ENCODE results near the gene BSG.

BSG gene

DNA sequence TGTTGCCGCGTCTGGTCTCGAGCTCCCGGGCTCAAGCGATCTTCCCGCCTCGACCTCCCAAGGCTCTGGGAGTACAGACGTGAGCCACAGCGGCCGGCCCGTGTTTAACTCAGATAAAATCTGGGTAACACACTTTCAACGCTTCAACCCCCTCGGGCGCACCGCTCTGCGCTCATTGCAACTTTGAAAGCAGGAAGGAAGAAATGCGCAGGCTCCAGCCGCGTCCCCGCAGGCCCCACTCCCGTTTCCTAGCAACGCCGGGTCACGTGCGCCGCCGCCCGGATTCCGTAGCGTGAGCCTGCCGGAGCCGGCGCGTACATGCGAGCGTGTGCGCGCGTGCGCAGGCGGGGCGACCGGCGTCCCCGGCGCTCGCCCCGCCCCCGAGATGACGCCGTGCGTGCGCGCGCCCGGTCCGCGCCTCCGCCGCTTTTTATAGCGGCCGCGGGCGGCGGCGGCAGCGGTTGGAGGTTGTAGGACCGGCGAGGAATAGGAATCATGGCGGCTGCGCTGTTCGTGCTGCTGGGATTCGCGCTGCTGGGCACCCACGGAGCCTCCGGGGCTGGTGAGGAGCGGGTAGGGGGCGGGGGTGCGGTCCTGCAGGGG is at the start of gene BSG:
Gene BSG (plus strand): TSS at position 457 of the 603 bp plus-strand sequence. CDS start 39 bp downstream, at position 496.
- peak; percentile 98 for DNase-seq (ENCODE audit: low read depth)

DNA sequence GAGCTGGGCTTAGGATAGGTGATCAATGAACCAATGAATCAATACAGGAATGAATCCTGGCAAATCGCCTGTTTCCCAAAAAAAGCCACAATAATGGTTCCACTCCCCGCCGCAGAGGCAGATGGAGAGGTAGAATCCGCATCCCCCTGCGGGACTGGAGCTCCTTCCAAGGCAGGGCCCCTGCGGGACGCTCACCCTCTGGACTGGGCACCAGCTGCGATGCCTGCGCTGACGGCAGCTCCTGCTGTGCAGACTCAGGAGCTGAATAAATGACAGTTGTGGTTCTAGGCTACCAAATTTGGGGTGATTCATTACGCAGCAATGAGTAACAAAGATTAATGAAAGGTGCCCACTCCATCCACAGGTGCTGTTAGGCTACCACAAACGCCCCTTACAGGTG is 49.7 kb upstream of the BSG start:
- no peak for DNase-seq (ENCODE audit: low read depth)

DNA sequence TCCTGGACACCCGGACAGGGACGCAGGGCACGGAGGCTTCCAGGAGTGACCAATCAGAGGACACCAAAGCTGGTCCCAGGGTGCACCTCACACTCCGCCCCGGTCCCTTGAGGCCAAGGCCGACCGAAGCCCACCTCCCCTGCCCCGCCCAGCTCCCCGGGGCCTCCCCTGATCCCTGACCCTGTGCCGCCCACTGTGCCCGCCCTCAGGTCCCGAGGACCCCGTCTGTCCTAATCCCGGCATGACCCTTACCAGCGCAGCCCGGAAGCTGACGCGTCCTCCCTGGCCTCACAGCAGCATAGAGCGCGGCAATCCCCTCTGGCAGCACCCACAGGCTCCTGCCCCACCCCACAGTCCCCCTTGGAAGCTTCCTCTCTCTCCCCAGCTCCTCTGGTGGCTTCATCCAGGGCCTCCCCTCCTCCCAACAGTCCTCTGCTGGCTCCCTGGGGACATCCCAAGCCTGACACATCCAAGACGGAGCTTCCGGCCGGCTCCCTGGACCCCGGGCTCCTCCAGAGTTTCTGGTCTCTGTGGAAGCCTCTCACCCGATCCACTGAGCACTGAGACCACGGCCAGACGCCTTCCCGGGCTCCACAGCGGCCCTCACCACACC is 48.2 kb upstream of the BSG start:
- DNase-seq (ENCODE audit: low read depth), result no peak

DNA sequence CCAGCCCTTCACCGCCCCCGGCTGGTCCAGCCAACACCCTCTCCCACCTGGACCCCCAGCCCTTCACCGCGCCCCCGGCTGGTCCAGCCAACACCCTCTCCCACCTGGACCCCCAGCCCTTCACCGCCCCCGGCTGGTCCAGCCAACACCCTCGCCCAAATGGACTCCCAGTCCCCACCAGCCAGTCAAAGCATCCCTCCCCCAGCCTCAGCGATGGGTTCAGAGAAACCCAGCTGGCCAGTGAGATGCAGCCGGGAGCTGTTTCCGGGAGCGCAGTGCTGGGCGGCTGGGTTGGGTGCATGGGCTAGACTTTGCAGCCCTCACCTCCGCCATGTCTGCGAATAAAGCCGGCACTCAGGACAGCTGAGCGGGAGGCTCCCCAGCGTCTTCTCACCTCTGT is 47.4 kb upstream of the BSG start:
- DNase-seq (ENCODE audit: low read depth), result no peak

DNA sequence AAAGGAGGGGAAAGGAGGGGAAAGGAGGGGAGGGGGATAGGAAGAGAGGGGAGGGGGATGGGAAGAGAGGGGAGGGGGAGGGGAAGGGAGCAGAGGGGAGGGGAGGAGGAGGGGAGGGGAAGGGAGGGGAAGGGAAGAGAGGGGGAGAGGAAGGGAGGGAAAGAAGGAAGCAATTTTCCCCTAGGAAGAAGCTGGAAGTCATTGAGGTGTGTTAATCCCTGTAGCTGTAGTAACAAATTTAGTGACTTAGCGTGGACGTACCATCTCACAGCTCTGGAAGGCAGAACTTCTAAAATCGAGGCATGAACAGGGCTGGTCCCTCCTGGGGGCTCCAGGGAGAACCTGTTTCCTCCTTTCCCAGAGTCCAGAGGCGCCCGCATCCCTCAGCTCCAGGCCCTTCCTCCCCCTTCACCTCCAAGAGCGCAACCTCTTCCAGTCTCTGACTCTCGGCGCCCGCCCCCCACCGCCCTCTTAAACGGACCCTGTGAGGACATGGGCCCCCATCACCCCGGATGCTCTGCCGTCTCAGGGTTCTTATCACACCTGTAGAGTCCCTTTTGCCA is 46.5 kb upstream of the BSG start:
- no peak for DNase-seq (ENCODE audit: low read depth)

DNA sequence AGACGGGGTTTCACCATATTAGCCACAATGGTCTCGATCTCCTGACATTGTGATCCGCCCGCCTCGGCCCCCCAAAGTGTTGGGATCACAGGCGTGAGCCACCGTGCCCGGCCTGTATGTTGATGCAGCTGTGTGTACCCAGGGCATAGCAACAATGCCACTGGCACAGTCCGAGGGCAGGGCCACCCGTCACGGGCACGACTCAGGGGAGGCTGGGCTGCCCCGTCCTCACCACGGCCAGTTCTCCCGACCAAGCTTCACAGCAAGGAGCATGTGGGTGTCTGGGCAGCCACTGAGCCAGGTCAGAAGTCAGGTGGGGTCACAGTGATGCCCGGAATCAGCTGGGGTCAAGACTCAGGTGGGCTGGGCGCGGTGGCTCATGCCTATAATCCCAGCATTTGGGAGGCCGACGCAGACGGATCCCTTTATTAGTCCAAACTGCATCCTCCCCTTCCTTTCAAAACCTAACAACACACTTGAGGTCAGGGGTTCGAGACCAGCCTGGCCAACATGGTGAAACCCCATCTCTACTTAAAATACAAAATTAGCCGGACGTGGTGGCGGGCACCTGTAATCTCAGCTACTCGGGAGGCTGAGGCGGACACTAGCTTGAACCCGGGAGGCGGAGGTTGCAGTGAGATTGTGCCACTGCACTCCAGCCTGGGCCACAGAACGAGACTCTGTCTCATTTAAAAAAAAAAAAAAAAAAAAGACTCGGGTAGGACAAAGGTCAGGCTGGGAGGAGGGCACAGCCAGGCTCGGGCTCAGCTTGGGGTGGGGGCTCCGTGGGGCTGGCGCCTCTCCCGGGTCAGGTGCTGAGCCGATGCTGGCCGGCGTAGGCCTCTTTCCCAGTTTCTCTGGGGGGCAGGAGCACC is 42.0 kb upstream of the BSG start:
- DNase-seq (ENCODE audit: low read depth), result no peak

DNA sequence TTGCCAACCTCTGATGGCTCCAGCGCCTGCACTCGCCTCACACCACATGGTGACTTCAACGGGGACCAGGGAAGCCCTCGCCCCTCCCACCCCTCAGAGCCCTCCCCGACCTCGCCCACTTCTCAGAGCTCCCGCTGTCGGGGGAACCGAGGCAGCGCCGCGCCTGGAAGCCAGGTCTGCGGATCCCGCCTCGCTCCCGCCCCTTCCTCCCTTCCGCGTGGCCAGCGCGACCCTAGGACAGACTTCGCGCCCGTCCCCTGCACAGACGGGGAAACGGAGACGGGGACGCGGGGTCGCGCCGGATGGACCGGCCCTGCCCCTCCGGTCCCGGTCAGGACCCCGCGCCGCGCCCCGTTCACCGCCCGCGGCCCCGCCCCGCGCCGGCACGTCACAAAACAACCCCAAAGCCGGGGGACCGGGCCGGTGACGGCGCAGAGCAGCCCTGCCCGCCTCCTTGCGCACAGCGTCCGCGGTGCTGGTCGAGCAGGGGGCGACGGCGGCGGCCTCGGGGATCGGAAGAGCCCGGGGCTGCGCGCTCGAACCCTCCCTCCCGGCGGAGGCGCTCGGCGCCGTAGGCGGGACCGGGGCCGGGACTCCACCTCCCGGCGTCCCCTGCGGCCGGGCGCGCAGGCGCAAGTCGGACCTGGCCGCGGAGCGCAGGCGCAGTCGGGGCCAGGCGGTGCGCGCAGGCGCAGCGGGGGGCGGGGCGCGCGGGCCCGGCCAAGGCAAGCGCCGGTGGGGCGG is 41.2 kb upstream of the BSG start:
- peak; percentile 84 for DNase-seq (ENCODE audit: low read depth)

DNA sequence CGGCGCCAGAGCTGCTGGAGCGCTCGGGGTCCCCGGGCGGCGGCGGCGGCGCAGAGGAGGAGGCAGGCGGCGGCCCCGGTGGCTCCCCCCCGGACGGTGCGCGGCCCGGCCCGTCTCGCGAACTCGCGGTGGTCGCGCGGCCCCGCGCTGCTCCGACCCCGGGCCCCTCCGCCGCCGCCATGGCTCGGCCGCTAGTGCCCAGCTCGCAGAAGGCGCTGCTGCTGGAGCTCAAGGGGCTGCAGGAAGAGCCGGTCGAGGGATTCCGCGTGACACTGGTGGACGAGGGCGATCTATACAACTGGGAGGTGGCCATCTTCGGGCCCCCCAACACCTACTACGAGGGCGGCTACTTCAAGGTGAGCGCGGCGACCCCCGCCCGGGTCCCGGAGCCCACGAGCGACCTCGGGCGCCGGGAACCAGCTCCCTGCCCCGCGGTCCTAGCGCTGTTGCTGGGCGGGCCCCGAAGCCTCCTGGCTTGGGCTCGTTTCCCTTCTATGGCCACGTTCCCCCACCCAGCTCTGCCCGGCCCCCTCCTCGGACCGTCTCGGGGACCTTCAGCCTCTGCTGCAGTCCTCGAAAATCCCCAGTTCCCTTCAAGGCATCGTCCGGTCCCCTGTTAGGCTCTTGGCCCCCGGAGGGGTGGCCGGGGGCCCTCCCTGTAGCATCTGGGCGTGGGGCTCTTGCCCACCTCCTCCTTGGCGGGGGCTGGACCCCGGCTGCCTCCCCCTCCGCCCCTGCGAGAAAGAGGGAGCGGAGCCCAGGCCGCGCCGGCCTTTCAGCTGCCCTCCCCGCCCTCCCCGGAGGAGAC is 40.4 kb upstream of the BSG start, which contains the start of gene CDC34:
Gene CDC34 (plus strand): TSS at position 8 of the 808 bp plus-strand sequence. CDS start 172 bp downstream, at position 180.
- DNase-seq (ENCODE audit: low read depth), result no peak

DNA sequence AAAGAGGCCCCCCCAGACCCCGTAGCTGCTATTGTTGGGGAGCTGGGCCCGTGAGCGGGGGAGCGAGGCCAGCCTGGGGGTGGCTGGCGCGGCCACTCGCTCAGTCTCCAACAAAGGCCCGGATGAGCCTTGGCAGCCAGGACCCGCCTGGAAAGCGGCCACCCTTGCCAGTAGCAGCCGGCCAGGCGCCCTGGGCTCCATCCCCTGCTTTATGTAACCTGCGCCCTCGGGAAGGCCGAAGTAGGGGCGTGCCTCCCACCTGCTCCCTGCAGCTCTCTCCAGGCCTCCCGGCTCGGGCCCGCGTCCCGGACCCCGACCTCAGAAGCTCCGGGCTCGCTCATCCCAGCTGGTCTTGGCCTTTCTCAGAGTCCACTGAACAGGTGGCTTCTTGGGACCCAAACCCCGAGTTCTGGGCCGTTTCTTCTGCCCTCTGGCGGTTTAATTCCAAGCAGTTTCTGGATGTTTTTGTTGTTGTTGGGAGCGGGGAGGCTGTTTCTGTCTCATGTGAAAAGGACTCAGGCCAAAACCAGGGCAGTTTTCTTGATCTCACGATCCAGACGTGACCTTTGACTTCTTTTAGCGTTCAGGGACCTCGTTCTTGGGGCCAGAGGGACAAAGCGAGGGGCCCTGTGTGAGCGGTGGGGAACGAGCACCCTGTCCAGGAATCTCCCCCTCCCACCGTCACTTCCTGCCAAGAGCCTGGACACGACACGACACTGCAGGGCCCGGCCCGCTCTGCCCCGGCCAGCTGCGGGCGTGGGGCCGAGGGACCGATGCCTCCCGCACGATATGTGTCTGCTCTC is 39.6 kb upstream of the BSG start:
- no peak for DNase-seq (ENCODE audit: low read depth)

DNA sequence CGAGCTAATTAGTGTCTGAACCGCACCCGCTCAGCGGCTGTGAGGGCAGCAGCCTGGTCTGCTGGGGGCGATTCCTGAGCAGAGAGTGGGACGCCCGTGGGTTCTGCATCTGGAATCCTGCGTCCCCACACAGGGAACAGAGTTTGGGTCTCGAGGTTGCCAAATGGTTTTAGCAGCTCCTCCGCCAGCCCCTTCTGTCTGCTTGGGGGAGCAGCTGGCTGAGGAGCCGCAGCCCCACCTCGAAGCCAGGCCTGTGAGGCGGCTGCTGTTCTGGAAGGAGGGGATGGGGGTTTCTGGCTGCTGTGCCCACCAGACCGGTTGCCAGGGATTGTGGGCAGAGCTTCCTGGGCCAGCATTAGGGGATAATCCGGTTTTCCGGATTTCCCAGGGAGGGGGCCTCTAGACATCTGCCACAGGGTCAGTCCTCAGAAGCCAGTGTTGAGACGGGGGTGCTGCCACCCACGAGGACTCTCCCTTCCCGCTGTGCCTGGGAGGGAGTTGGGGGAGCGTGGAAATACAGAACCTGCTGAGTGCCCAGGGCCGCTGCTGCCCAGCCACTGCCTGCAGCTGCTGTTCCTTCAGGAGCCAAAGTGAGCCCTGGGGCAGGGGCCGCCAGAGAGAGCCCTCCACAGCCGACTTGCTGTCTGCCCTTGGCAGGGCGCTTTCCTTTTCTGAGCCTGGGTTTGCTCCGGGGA is 38.9 kb upstream of the BSG start:
- no peak for DNase-seq (ENCODE audit: low read depth)

DNA sequence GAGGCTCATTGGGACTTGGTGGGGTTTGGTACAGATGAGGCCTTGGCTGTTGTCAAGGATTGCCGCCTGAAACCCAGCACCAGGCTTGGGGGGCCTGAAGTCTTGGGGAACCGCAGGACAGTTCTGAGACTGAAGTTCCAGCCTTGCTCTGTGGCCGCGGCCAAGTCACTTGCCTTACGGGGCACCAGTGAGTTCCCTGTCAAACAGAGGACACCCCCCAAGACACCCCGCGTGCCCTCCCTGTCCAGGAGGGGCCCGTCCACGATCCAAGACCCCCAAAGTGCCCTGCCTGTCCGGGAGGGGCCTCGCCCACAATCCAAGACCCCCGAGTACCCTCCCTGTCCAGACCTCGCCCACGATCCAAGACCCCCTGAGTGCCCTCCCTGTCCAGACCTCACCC is 38.3 kb upstream of the BSG start:
- no peak for DNase-seq (ENCODE audit: low read depth)

DNA sequence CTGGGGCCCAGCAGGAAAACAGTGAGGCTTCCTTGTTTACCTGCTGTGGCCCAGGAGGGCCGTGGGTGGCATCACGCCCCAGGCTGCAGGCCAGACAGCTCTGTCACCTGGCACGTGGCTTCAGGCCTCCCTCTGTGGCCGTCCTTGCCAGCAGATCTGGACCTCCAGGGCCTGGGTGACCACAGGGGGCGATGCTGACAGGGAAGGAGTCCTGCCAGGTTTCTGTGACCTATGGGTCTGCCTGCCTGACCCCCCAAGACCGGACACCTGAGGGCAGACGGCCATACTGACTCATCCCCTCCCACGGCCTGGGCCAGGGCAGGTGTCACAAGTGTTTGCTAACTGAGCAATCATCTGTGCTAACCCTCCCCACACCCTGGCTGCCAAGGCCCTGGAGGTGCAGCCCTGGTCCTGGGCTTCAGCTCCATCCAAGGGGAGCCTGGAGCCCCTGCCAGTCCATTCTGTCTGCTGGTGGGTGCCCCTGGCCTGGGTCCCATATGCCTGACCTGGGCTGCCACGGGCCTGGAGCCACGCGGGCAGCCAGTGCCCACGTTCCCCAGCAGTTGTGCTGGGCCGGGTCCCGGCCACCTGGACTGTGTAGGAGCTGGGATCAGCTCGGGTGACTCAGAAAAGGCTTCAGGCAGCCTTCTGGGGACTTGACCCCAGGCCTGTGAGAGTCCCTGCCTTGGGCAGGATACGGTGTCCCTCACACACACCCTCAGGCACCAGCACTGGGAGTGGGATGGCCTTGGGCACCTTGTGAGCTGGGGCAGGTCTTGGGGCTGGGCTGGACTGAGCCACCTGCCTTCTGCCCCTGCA is 37.2 kb upstream of the BSG start:
- no peak for DNase-seq (ENCODE audit: low read depth)

DNA sequence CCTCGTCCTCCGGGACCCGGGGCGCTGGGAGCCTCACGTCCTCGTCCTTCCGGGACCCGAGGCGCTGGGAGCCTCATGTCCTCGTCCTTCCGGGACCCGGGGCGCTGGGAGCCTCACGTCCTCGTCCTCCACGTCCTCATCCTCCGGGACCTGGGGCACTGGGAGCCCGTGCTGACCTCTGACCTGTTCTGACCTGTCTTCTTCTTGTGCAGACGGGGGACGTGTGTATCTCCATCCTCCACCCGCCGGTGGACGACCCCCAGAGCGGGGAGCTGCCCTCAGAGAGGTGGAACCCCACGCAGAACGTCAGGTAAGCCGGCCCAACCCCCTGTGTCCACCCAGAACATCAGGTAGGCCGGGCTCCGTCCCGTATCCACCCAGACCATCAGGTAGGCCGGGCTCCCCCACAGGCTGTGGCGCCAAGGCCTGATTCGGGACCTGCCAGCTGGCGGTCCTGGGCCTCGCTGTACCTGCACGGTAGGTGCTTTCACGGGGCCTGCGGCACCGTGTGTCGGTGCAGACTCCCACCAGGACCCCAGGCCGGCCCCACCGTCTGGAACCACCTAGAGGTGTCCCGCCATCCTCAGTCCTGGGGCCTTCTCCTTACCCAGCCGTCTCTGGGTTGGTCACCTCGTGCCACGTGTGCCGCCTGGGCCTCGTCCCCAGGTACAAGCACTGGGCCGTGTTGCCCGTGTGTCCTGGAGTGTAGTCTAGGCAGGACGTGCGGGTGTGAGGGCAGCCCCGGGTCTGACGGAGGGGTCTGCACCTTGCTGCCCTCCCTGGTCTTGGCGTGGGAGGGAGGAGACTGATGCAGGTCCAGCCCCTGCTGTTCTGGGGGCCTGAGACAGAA is 36.1 kb upstream of the BSG start:
- DNase-seq (ENCODE audit: low read depth), result no peak

DNA sequence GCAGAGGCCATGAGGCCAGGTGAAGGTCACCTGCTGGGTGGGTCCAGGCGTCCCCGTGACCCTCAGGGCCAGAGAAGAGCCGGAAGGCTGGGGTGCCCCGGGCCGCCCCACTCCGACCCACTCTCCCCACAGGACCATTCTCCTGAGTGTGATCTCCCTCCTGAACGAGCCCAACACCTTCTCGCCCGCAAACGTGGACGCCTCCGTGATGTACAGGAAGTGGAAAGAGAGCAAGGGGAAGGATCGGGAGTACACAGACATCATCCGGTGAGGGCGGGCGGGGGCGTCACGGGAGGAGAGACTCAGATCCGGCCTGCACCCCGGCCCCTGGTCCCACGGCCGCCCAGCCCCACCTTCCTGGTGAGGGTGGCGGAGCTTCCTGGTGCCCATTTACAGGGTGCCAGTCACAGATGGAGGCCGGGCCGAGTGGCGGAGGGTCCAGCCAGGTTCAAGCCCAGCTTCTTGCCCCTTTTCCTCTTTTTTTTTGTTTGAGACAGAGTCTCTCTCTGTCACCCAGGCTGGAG is 35.5 kb upstream of the BSG start:
- DNase-seq (ENCODE audit: low read depth), result no peak

DNA sequence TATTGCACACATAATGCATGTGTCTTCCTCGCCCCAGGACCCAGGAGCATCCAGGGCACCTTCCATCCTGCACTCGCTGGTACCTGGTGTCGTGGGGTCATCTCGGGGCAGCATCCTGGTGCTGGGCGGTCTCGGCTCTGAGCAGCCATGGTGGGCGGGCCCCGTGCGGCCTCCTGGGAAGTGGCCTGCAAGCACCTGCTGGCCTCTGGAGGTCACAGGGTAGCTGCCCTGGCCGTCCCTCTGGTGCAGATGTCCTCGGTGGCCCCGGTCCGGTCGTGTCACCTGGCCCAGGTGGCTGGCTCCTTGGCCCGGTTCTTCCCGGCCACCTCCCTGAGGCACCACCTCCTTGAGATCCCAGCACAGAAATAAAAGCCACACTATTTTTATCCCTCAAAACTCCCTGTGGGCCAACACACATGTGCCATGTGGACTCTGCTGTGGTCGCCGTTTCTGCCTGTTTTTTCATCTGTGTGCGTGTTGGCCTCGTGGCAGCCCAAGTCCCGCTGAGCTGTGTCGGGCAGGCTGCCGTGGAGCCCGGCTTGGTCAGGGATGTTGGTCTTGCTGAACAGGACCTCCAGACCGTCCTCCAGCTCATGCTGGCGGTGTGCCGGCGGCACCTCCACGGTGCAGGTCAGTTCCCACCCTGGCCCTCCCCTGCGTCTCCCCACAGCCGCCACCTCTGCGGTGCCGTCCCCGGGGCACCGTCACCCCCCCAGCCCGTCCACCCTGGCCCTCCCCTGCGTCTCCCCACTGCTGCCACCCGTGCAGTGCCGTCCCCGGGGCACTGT is 33.6 kb upstream of the BSG start:
- no peak for DNase-seq (ENCODE audit: low read depth)

DNA sequence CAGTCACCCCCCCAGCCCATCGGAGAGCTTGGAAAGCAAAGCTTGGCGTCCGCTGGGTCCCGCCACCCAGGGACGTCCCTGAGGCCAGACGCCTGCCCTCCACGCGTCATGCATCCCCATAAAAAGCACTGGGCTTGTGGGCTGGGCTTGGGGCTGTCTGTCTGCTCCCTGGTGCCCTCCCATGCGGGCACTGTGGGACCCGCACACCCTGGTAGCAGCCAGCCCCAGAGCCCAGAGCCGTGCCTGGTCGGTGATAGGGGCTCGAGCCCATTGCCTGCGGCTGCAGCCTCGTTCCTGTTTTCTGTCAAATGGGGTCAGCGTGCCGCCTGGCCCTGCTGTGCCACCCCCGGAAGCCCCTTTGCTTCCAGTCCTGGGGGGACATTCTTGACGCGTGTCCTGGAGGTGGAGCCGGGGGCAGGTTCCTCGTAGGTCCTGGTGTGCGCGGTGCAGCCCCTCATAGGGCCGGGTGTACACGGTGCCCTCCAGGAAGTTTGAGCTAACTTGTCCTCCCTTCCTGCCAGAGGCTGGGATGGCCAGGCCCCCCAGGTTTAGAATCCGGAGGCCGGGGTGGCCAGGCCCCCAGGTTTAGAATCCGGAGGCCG is 32.9 kb upstream of the BSG start:
- DNase-seq (ENCODE audit: low read depth), result no peak

Measured in stimulated activated CD8-positive, alpha-beta memory T cell treated with anti-CD3 and anti-CD28 coated beads, Interleukin-12 subunit alpha, Interleukin-12 subunit beta, amount 100 ng/mL, for 4 hours (primary cell).